Upper lobe of right lung (tissue), 1 donor: Measurements from ENCODE around the gene FGGY. TPM values are rescaled to one million over a fixed set of nuclear protein-coding genes. Genes with fewer than 3 reads are reported as not detected.

Experiments used
- ATAC-seq: fragments of 200-7000 bp; cut with Tn5 transposase; one replicate; pipeline ENCODE4 v1.9.1; 2020; ENCODE audit warnings: mild to moderate bottlenecking, moderate library complexity
- DNase-seq: peaks from one replicate; pipeline ENCODE4 v3.0.0-alpha.2; 2020
- H3K27ac ChIP-seq: fragments of 200-600 bp; one replicate; pipeline ENCODE4 v1.8.0; 2022
- H3K27me3 ChIP-seq: fragments of 200-600 bp; one replicate; pipeline ENCODE4 v1.8.0; 2022; ENCODE audit warnings: mild to moderate bottlenecking
- H3K36me3 ChIP-seq: fragments of 200-600 bp; one replicate; pipeline ENCODE4 v1.8.0; 2022
- H3K4me1 ChIP-seq: fragments of 200-600 bp; one replicate; pipeline ENCODE4 v1.8.0; 2022
- H3K4me3 ChIP-seq: fragments of 200-600 bp; one replicate; pipeline ENCODE4 v1.8.0; 2022; ENCODE audit warnings: mild to moderate bottlenecking
- H3K9me3 ChIP-seq: fragments of 200-600 bp; one replicate; pipeline ENCODE4 v1.8.0; 2022
- CTCF ChIP-seq: fragments of 200-600 bp; IDR thresholded peaks from one replicate; pipeline ENCODE4 v1.8.0; 2022; ENCODE audit warnings: antibody characterized with exemption
- intact Hi-C: fragments of 100-400 bp; cut with DNase I; formaldehyde crosslinking; loops from one replicate; pipeline ENCODE4 v1.11.0; 2022
- total RNA-seq: library from RNA; stranded (reverse); fragmentation: NEBNext Ultra II Directional; extraction: Animal tissue kit (Norgen Biotek cat#: 25700); gene quantifications from one replicate; pipeline ENCODE4 v1.2.1, GENCODE V29; 2021
- donor health status: DM: no; HTN: yes; CAD: no; lungs with severe emphysema.

Gene FGGY
- total RNA-seq, 1 donor from 2014 or later = 39.2 TPM

- Histone ChIP-seq H3K4me1 (no peaks in the 10 kb centered on the region), H3K9me3 (no peaks in the 10 kb centered on the region), H3K27me3 (no peaks in the 10 kb centered on the region), H3K27ac (no peak overlapping the region), H3K4me3 (no peak overlapping the region), H3K36me3 (no peaks in the 10 kb centered on the region)
- ATAC-seq (peak; percentile 12), DNase-seq (no peak)
- no peak for TF ChIP-seq CTCF
- intact Hi-C loops = no loop called here
These were observed 472.2 kb downstream of the FGGY start for GRCh38 chr1:59768792-59769735.

- no peak for ATAC-seq
- Histone ChIP-seq H3K27ac (no peak overlapping the region), H3K36me3 (no peaks in the 10 kb centered on the region), H3K4me3 (no peak overlapping the region), H3K4me1 (no peaks in the 10 kb centered on the region), H3K27me3 (no peaks in the 10 kb centered on the region), H3K9me3 (no peaks in the 10 kb centered on the region)
- no peak for TF ChIP-seq CTCF
- intact Hi-C loops = no loop called here
- no peak for DNase-seq
These were observed 472.8 kb downstream of the FGGY start for GRCh38 chr1:59769736-59770095.

GRCh38 chr1:59771361-59771760 is 474.5 kb downstream of the FGGY start:
- H3K4me3 ChIP-seq = no peak overlapping the region
- no peaks in the 10 kb centered on the region for H3K9me3 ChIP-seq
- H3K27me3 ChIP-seq = no peaks in the 10 kb centered on the region
- no peak for TF ChIP-seq CTCF
- ATAC-seq = no peak
- no peaks in the 10 kb centered on the region for H3K4me1 ChIP-seq
- no peaks in the 10 kb centered on the region for H3K36me3 ChIP-seq
- no peak overlapping the region for H3K27ac ChIP-seq
- DNase-seq = no peak
- intact Hi-C loops = no loop called here

- no peak for ATAC-seq
- intact Hi-C loops = no loop called here
These were observed 478.6 kb downstream of the FGGY start for GRCh38 chr1:59775480-59775879.

GRCh38 chr1:59776960-59777852 is 480.3 kb downstream of the FGGY start:
- no peaks in the 10 kb centered on the region for H3K27me3 ChIP-seq
- no peaks in the 10 kb centered on the region for H3K9me3 ChIP-seq
- ATAC-seq (no peak), DNase-seq (no peak)
- no peaks in the 10 kb centered on the region for H3K4me1 ChIP-seq
- H3K27ac ChIP-seq = no peak overlapping the region
- H3K36me3 ChIP-seq = no peaks in the 10 kb centered on the region
- TF ChIP-seq CTCF = no peak
- H3K4me3 ChIP-seq = no peak overlapping the region
- intact Hi-C loops = no loop called here

More at GRCh38 chr1:59775480-59775879, 478.6 kb downstream of the FGGY start:
- no peak for DNase-seq
- TF ChIP-seq CTCF = no peak
- Histone ChIP-seq H3K36me3 (no peaks in the 10 kb centered on the region), H3K27me3 (no peaks in the 10 kb centered on the region), H3K4me1 (no peaks in the 10 kb centered on the region), H3K9me3 (no peaks in the 10 kb centered on the region), H3K27ac (no peak overlapping the region), H3K4me3 (no peak overlapping the region)
